Suprapubic skin (tissue), 4 donors: ENCODE measurements around the gene INSYN2B. TPM values are rescaled to one million over a fixed set of nuclear protein-coding genes. Genes with fewer than 3 reads are reported as not detected.

ENCODE experiments used
- DNase-seq, 2 donors: peaks; one replicate each; pipeline ENCODE4 v3.0.0-alpha.2; 2019; ENCODE audit warnings: low spot score in 2 of 2
- H3K27ac ChIP-seq: fragments of 200-600 bp; sonication (generic); one replicate; pipeline ENCODE4 v1.5.1; 2019
- H3K27me3 ChIP-seq: fragments of 200-600 bp; sonication (generic); one replicate; pipeline ENCODE4 v1.5.1; 2019
- H3K36me3 ChIP-seq: fragments of 200-600 bp; sonication (generic); one replicate; pipeline ENCODE4 v1.5.1; 2019
- H3K4me1 ChIP-seq: fragments of 200-600 bp; sonication (generic); one replicate; pipeline ENCODE4 v1.5.1; 2019
- H3K4me3 ChIP-seq: fragments of 200-600 bp; sonication (generic); one replicate; pipeline ENCODE4 v1.5.1; 2019; ENCODE audit warnings: mild to moderate bottlenecking
- H3K9me3 ChIP-seq: fragments of 200-600 bp; sonication (generic); one replicate; pipeline ENCODE4 v1.5.1; 2019
- EP300 ChIP-seq: sonication (generic); formaldehyde crosslinking; IDR thresholded peaks from one replicate; pipeline ENCODE4 v1.6.1; 2017; ENCODE audit warnings: antibody characterized with exemption
- POLR2A ChIP-seq, 2 donors: fragments of 450-650 bp; IDR thresholded peaks; one replicate each; pipeline ENCODE4 v1.6.1; 2017; ENCODE audit warnings: antibody characterized with exemption in 2 of 2, mild to moderate bottlenecking in 2 of 2, moderate library complexity in 2 of 2
- POLR2AphosphoS5 ChIP-seq, 3 donors: sonication (generic); formaldehyde crosslinking; IDR thresholded peaks; one replicate each; pipeline ENCODE4 v1.6.1; 2017; ENCODE audit warnings: antibody characterized with exemption in 3 of 3
- WGBS: methylation state at CpG from one replicate; pipeline ENCODE4 v1.1.5; 2018; 5-methylcytosine and 5-hydroxymethylcytosine counted together
- total RNA-seq, 4 donors: library from RNA; depleted of rRNA; stranded (reverse); fragments of >200 nt; gene quantifications; one replicate each; pipeline ENCODE4 v1.1.0, GENCODE V29; 2016
- TF ChIP-seq, protein P1 (sequence below), 2 donors: fragments of 200-600 bp in 1 of 2; fragments of 450-650 bp in 1 of 2; sonication (generic) in 1 of 2; IDR thresholded peaks; one replicate each; pipeline ENCODE4 v1.5.1; 2016 to 2019; ENCODE audit warnings: antibody characterized with exemption in 2 of 2, mild to moderate bottlenecking in 1 of 2, moderate library complexity in 1 of 2

Gene INSYN2B
- total RNA-seq, 4 donors from 2014 or later, result 0.47 to 0.68 (median 0.55) TPM

- Histone ChIP-seq H3K27me3 (no peaks in the 10 kb centered on the region), H3K4me1 (no peaks in the 10 kb centered on the region), H3K9me3 (no peaks in the 10 kb centered on the region), H3K36me3 (no peaks in the 10 kb centered on the region), H3K27ac (no peak overlapping the region), H3K4me3 (no peak overlapping the region)
- TF ChIP-seq, protein P1, sequence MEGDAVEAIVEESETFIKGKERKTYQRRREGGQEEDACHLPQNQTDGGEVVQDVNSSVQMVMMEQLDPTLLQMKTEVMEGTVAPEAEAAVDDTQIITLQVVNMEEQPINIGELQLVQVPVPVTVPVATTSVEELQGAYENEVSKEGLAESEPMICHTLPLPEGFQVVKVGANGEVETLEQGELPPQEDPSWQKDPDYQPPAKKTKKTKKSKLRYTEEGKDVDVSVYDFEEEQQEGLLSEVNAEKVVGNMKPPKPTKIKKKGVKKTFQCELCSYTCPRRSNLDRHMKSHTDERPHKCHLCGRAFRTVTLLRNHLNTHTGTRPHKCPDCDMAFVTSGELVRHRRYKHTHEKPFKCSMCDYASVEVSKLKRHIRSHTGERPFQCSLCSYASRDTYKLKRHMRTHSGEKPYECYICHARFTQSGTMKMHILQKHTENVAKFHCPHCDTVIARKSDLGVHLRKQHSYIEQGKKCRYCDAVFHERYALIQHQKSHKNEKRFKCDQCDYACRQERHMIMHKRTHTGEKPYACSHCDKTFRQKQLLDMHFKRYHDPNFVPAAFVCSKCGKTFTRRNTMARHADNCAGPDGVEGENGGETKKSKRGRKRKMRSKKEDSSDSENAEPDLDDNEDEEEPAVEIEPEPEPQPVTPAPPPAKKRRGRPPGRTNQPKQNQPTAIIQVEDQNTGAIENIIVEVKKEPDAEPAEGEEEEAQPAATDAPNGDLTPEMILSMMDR (IDR thresholded peaks at IDR 0.05), result no peak
- no peak for TF ChIP-seq POLR2AphosphoS5 (IDR thresholded peaks at IDR 0.05)
- TF ChIP-seq POLR2A (IDR thresholded peaks at IDR 0.05), result no peak
- TF ChIP-seq EP300, result no peak
- 82% methylated on average over 2 of the region's 2 CpGs for WGBS
- no peak for DNase-seq
Measured at GRCh38 chr5:169856571-169856970, 123.7 kb downstream of the INSYN2B start.

DNA sequence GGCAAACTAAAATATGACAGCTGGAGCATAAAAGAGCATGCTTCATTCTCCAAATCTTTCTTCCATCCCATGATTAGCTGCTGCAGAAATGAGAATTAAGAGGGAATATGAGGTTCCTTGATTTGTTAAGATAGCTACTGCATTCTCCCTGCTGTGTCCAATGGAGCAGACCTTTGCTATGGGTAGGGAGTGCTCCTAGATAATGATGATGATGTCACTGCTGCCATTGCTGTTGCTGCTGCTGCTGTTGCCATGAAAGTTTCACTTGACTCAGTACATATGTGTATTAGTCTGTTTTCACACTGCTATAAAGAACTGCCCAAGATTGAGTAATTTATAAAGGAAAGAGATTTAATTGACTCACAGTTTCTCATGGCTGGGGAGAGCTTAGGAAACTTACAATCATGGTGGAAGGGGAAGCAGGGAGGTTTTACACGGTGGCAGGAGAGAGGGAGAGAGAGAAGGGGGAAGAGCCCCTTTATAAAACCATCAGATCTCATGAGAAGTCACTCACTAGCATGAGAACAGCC, 128.9 kb downstream of the INSYN2B start:
- Histone ChIP-seq H3K27me3 (no peaks in the 10 kb centered on the region), H3K4me1 (no peaks in the 10 kb centered on the region), H3K9me3 (peaks cover 4% of the 10 kb centered on the region), H3K36me3 (no peaks in the 10 kb centered on the region), H3K4me3 (no peak overlapping the region), H3K27ac (no peak overlapping the region)
- DNase-seq, result no peak
- WGBS, result 88% methylated on average over 1 of the region's 1 CpG
- TF ChIP-seq EP300 (no peak), POLR2AphosphoS5 (IDR thresholded peaks at IDR 0.05) (no peak), POLR2A (IDR thresholded peaks at IDR 0.05) (no peak)
- TF ChIP-seq, protein P1 (IDR thresholded peaks at IDR 0.05), result no peak

GRCh38 chr5:169850409-169850808, 129.9 kb downstream of the INSYN2B start:
- no peaks in the 10 kb centered on the region for H3K4me1 ChIP-seq
- TF ChIP-seq POLR2A (IDR thresholded peaks at IDR 0.05) (no peak), EP300 (no peak), POLR2AphosphoS5 (IDR thresholded peaks at IDR 0.05) (no peak)
- TF ChIP-seq, protein P1 (IDR thresholded peaks at IDR 0.05), result no peak

DNA sequence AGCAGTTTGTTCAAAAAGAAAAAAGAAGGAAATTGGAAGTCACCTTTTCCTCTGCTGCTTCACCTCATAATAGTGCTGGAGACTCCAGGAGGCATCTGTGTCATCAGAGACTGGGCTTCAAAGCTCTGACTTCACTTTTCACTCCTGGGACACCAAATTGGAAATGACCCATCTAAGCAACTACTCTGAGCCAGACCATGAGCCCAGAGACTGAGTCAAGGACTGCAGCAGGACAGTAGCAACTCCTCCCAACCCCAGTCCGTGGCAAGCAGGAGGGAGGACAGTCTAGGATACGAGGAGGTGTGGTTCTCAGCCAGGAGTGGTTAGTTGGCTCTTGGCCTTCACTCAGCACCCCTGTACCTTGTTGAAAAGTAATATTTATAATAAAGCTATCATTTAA, 131.5 kb downstream of the INSYN2B start:
- no peak for DNase-seq
- Histone ChIP-seq H3K9me3 (peaks cover 4% of the 10 kb centered on the region), H3K27me3 (no peaks in the 10 kb centered on the region), H3K36me3 (no peaks in the 10 kb centered on the region), H3K27ac (no peak overlapping the region), H3K4me3 (no peak overlapping the region), H3K4me1 (no peaks in the 10 kb centered on the region)
- TF ChIP-seq POLR2A (IDR thresholded peaks at IDR 0.05), result no peak
- TF ChIP-seq, protein P1 (IDR thresholded peaks at IDR 0.05), result no peak
- TF ChIP-seq POLR2AphosphoS5 (IDR thresholded peaks at IDR 0.05), result no peak
- no peak for TF ChIP-seq EP300
- 83% methylated on average over 2 of the region's 2 CpGs for WGBS

More at GRCh38 chr5:169850409-169850808, 129.9 kb downstream of the INSYN2B start:
- Histone ChIP-seq H3K4me3 (no peak overlapping the region), H3K36me3 (no peaks in the 10 kb centered on the region), H3K9me3 (peaks cover 4% of the 10 kb centered on the region), H3K27me3 (no peaks in the 10 kb centered on the region), H3K27ac (no peak overlapping the region)
- DNase-seq, result no peak
- 92% methylated on average over 2 of the region's 2 CpGs for WGBS

DNA sequence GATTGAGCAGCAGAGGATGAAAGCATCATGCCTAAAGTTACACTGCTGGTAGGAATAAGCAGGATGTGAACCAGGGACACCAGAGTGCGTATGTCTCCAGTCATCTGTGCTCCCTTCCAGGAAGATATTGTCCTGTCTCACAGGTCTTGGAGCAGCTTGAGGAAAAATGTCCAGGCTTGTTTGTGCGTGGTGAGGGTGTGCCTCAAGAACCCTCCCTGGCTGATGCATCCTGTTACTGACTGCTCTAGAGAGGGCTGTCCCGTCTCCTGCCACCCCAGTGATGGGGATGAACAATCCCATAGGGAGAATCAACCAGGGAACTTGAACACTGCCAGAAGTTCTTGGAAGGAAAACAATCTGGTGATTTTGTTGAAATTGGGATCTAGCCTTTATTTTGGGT, 132.0 kb downstream of the INSYN2B start:
- 35% methylated on average over 3 of the region's 3 CpGs for WGBS

More for the DNA sequence above, 132.0 kb downstream of the INSYN2B start:
- no peak overlapping the region for H3K27ac ChIP-seq
- peaks cover 4% of the 10 kb centered on the region for H3K9me3 ChIP-seq
- no peaks in the 10 kb centered on the region for H3K27me3 ChIP-seq
- TF ChIP-seq, protein P1 (IDR thresholded peaks at IDR 0.05), result no peak
- TF ChIP-seq POLR2A (IDR thresholded peaks at IDR 0.05) (no peak), EP300 (no peak), POLR2AphosphoS5 (IDR thresholded peaks at IDR 0.05) (no peak)
- H3K36me3 ChIP-seq, result no peaks in the 10 kb centered on the region
- H3K4me1 ChIP-seq, result no peaks in the 10 kb centered on the region
- DNase-seq, result no peak
- H3K4me3 ChIP-seq, result no peak overlapping the region
